Thyroid gland (tissue), 4 donors: Measurements from ENCODE around the gene ZBED4. TPM values are rescaled to one million over a fixed set of nuclear protein-coding genes. Genes with fewer than 3 reads are reported as not detected.

Experiments used
- DNase-seq, 2 donors: peaks; one replicate each; pipeline ENCODE4 v3.0.0-alpha.2; 2019
- H3K27ac ChIP-seq, 3 donors: fragments of 200-600 bp; sonication (generic); 1 replicate in 2 of 3; 2 replicates in 1 of 3; pipeline ENCODE4 v1.5.1; 2016 to 2019; ENCODE audit warnings: mild to moderate bottlenecking in 1 of 3, moderate library complexity in 1 of 3
- H3K27me3 ChIP-seq: fragments of 200-600 bp; sonication (generic); one replicate; pipeline ENCODE4 v1.5.1; 2019
- H3K36me3 ChIP-seq, 2 donors: fragments of 200-600 bp; sonication (generic); one replicate each; pipeline ENCODE4 v1.5.1; 2016 to 2019
- H3K4me1 ChIP-seq, 2 donors: fragments of 200-600 bp; sonication (generic); one replicate each; pipeline ENCODE4 v1.5.1; 2017 to 2019
- H3K4me3 ChIP-seq, 3 donors: fragments of 200-600 bp; sonication (generic); replicated peaks in 1 of 3; 1 replicate in 2 of 3; 2 replicates in 1 of 3; pipeline ENCODE4 v1.5.1; 2016; ENCODE audit warnings: mild to moderate bottlenecking in 1 of 3
- H3K9me3 ChIP-seq: fragments of 200-600 bp; sonication (generic); one replicate; pipeline ENCODE4 v1.5.1; 2017
- CTCF ChIP-seq, 6 experiments: fragments of 200-600 bp in 3 of 6; fragments of 450-650 bp in 3 of 6; sonication (generic) in 3 of 6; IDR thresholded peaks; one replicate each; pipeline ENCODE4 v1.5.1; 2016 to 2019; ENCODE audit warnings: antibody characterized with exemption in 6 of 6, mild to moderate bottlenecking in 2 of 6, inconsistent platforms in 1 of 6, moderate library complexity in 1 of 6
- POLR2A ChIP-seq, 2 donors: fragments of 450-650 bp; IDR thresholded peaks; one replicate each; pipeline ENCODE4 v1.6.1; 2017; ENCODE audit warnings: antibody characterized with exemption in 2 of 2, mild to moderate bottlenecking in 2 of 2, moderate library complexity in 1 of 2
- WGBS, 2 donors: methylation state at CpG; one replicate each; pipeline ENCODE4 v1.1.5; 2017; 5-methylcytosine and 5-hydroxymethylcytosine counted together
- intact Hi-C: fragments of 100-400 bp; cut with DNase I; formaldehyde crosslinking; loops from one replicate; pipeline ENCODE4 v1.15.1; 2023
- total RNA-seq, 4 donors: library from RNA; depleted of rRNA; stranded (reverse); fragments of >200 nt; gene quantifications; one replicate each; pipeline ENCODE4 v1.2.3, GENCODE V29; 2016

Gene ZBED4
- total RNA-seq, 4 donors from 2014 or later: 9.4 to 15.8 (median 10.1) TPM

GRCh38 chr22:49914256-49914655, 60.6 kb downstream of the ZBED4 start:
- TF ChIP-seq POLR2A (IDR thresholded peaks at IDR 0.05): no peak
- no peak for TF ChIP-seq CTCF (IDR thresholded peaks at IDR 0.05)
- Histone ChIP-seq H3K9me3 (no peaks in the 10 kb centered on the region), H3K27ac (peak overlapping the region in 1 of 3 donors; percentile 3), H3K27me3 (no peaks in the 10 kb centered on the region), H3K36me3 (peaks cover 19 to 20% of the 10 kb centered on the region in 2 donors), H3K4me3 (no peak overlapping the region), H3K4me1 (peaks cover 13 to 16% of the 10 kb centered on the region in 2 donors)
- no peak for DNase-seq
- intact Hi-C loops: loop anchor here (10.0 kb wide), 1 partner anchor 59 kb away; the partner anchor contains the start of gene ZBED4
- 85 to 88% methylated on average over 10 to 12 of the region's 12 CpGs for WGBS, 2 donors

GRCh38 chr22:49915610-49916009, 62.0 kb downstream of the ZBED4 start:
- no peaks in the 10 kb centered on the region for H3K27me3 ChIP-seq
- H3K36me3 ChIP-seq: peaks cover 19% of the 10 kb centered on the region in 2 donors
- H3K4me3 ChIP-seq: no peak overlapping the region
- H3K9me3 ChIP-seq: no peaks in the 10 kb centered on the region
- intact Hi-C loops: loop anchor here (10.0 kb wide), 1 partner anchor 61 kb away; the partner anchor contains the start of gene ZBED4
- peaks cover 16 to 20% of the 10 kb centered on the region in 2 donors for H3K4me1 ChIP-seq
- 90 to 95% methylated on average over 12 of the region's 12 CpGs for WGBS, 2 donors
- TF ChIP-seq CTCF (IDR thresholded peaks at IDR 0.05): no peak
- no peak for TF ChIP-seq POLR2A (IDR thresholded peaks at IDR 0.05)
- no peak overlapping the region for H3K27ac ChIP-seq
- DNase-seq: no peak

GRCh38 chr22:49916831-49917230, 63.2 kb downstream of the ZBED4 start:
- no peak overlapping the region for H3K4me3 ChIP-seq
- H3K9me3 ChIP-seq: no peaks in the 10 kb centered on the region
- no peak for DNase-seq
- 88 to 97% methylated on average over 10 to 11 of the region's 11 CpGs for WGBS, 2 donors
- no peaks in the 10 kb centered on the region for H3K27me3 ChIP-seq
- H3K36me3 ChIP-seq: peaks cover 19 to 25% of the 10 kb centered on the region in 2 donors
- no peak overlapping the region for H3K27ac ChIP-seq
- intact Hi-C loops: loop anchor here (10.0 kb wide), 1 partner anchor 62 kb away; the partner anchor contains the start of gene ZBED4
- peaks cover 16 to 20% of the 10 kb centered on the region in 2 donors for H3K4me1 ChIP-seq
- TF ChIP-seq CTCF (IDR thresholded peaks at IDR 0.05): no peak
- no peak for TF ChIP-seq POLR2A (IDR thresholded peaks at IDR 0.05)

GRCh38 chr22:49917974-49918910, 64.6 kb downstream of the ZBED4 start, which contains the start of the genes ALG12 and CRELD2:
TSS of gene ALG12 (minus strand) at chr22:49918438. CDS start at chr22:49913765, 4,673 bp downstream.
TSS of gene CRELD2 (plus strand) at chr22:49918634. CDS start at chr22:49918770, 136 bp downstream.
- TF ChIP-seq POLR2A (IDR thresholded peaks at IDR 0.05) (peak; percentile 57 to 92), CTCF (IDR thresholded peaks at IDR 0.05) (no peak)
- no peaks in the 10 kb centered on the region for H3K9me3 ChIP-seq
- intact Hi-C loops: loop anchor here (10.0 kb wide), 1 partner anchor 63 kb away; the partner anchor contains the start of gene ZBED4
- peak within 1 kb of the TSS; percentile 40 to 67 (median 43) for H3K4me3 ChIP-seq
- peak within 1 kb of the TSS; percentile 90 to 96 (median 93) for H3K27ac ChIP-seq
- H3K4me1 ChIP-seq: peaks cover 16 to 20% of the 10 kb centered on the region in 2 donors
- DNase-seq: peak; percentile 99
- no peaks in the 10 kb centered on the region for H3K27me3 ChIP-seq
- H3K36me3 ChIP-seq: peaks cover 6 to 15% of the 10 kb centered on the region in 2 donors
- WGBS, 2 donors: 0 to 3% methylated on average over 6 of the region's 103 CpGs
